Neural cell (in vitro differentiated cells): Measurements from ENCODE around the gene RUNDC3A. TPM values are rescaled to one million over a fixed set of nuclear protein-coding genes. Genes with fewer than 3 reads are reported as not detected.
A peak's percentile ranks its signal among the peaks of the same experiment; 100 is the strongest.

ENCODE experiments used
- H2AFZ ChIP-seq: fragments of 200-600, 300-800 bp; sonication (generic), shearing (Covaris generic); 2 replicates; pipeline ENCODE4 v1.6.0; 2014; ENCODE audit warnings: low read depth, mild to moderate bottlenecking, antibody characterized with exemption, low read length, moderate library complexity
- H3F3A ChIP-seq: fragments of 200-600 bp; shearing (Covaris generic); 2 replicates; pipeline ENCODE4 v1.6.1; 2016; ENCODE audit warnings: mild to moderate bottlenecking, moderate library complexity, mixed read lengths, antibody characterized with exemption, low read length; ENCODE audit not compliant: insufficient read depth, poor library complexity, severe bottlenecking
- H3K27ac ChIP-seq: fragments of 200-600, 300-800 bp; sonication (generic), shearing (Covaris generic); 2 replicates; pipeline ENCODE4 v1.5.1; 2014; ENCODE audit warnings: mild to moderate bottlenecking, low read length, moderate library complexity
- H3K27me3 ChIP-seq: fragments of 300-800, 200-600 bp; sonication (generic), shearing (Covaris generic); 2 replicates; pipeline ENCODE4 v1.6.0; 2014; ENCODE audit warnings: mild to moderate bottlenecking, low read depth, low read length, moderate library complexity; ENCODE audit not compliant: insufficient read depth
- H3K36me3 ChIP-seq: fragments of 300-800, 200-600 bp; sonication (generic), shearing (Covaris generic); 2 replicates; pipeline ENCODE4 v1.5.1; 2014; ENCODE audit warnings: mild to moderate bottlenecking, antibody characterized with exemption, low read length, moderate library complexity; ENCODE audit not compliant: insufficient read depth
- H3K4me2 ChIP-seq: fragments of 300-800, 200-600 bp; sonication (generic), shearing (Covaris generic); 2 replicates; pipeline ENCODE4 v1.6.0; 2014; ENCODE audit warnings: mild to moderate bottlenecking, low read length
- H3K4me3 ChIP-seq: fragments of 300-800, 200-600 bp; sonication (generic), shearing (Covaris generic); 2 replicates; pipeline ENCODE4 v1.5.1; 2014; ENCODE audit warnings: mild to moderate bottlenecking, low read length, moderate library complexity
- H3K79me2 ChIP-seq: fragments of 200-600 bp; shearing (Covaris generic); replicated peaks from 2 replicates; pipeline ENCODE4 v1.6.0; 2014; ENCODE audit warnings: mild to moderate bottlenecking, low read length, moderate library complexity; ENCODE audit not compliant: insufficient read depth
- H3K9ac ChIP-seq: fragments of 300-800, 200-600 bp; sonication (generic), shearing (Covaris generic); 2 replicates; pipeline ENCODE4 v1.6.1; 2016; ENCODE audit warnings: mild to moderate bottlenecking, low read length, mixed read lengths
- H3K9me2 ChIP-seq: fragments of 200-600 bp; shearing (Covaris generic); 2 replicates; pipeline ENCODE4 v1.6.1; 2016; ENCODE audit warnings: mild to moderate bottlenecking, low read length, mixed read lengths; ENCODE audit not compliant: insufficient read depth
- H3K9me3 ChIP-seq: fragments of 200-600, 300-800 bp; sonication (generic), shearing (Covaris generic); 2 replicates; pipeline ENCODE4 v1.6.1; 2016; ENCODE audit warnings: mild to moderate bottlenecking, mixed run types, low read length, moderate library complexity, mixed read lengths
- H4K20me1 ChIP-seq: fragments of 200-600 bp; shearing (Covaris generic); 2 replicates; pipeline ENCODE4 v1.6.1; 2016; ENCODE audit warnings: mild to moderate bottlenecking, mixed run types; ENCODE audit not compliant: insufficient read depth
- EP300 ChIP-seq: fragments of 450-650 bp; conservative IDR thresholded peaks from 2 replicates; pipeline ENCODE4 v1.6.1; 2014; ENCODE audit warnings: antibody characterized with exemption, mild to moderate bottlenecking, moderate library complexity; ENCODE audit not compliant: poor library complexity, severe bottlenecking
- EZH2 ChIP-seq: fragments of 200-600, 300-800 bp; shearing (Covaris generic), sonication (generic); IDR thresholded peaks from 2 replicates; pipeline ENCODE4 v1.6.1; 2014; ENCODE audit warnings: antibody characterized with exemption, low read length, borderline replicate concordance, mild to moderate bottlenecking; ENCODE audit not compliant: insufficient read depth, poor library complexity, severe bottlenecking
- MXI1 ChIP-seq: fragments of 450-650 bp; conservative IDR thresholded peaks from 2 replicates; pipeline ENCODE4 v1.6.1; 2014; ENCODE audit warnings: antibody characterized with exemption, mild to moderate bottlenecking; ENCODE audit not compliant: poor library complexity, severe bottlenecking
- POLR2AphosphoS5 ChIP-seq: IDR thresholded peaks from 2 replicates; pipeline ENCODE4 v1.6.1; 2012
- RAD21 ChIP-seq: fragments of 450-650 bp; conservative IDR thresholded peaks from 2 replicates; pipeline ENCODE4 v1.6.1; 2014; ENCODE audit warnings: antibody characterized with exemption, mild to moderate bottlenecking, moderate library complexity
- SMC3 ChIP-seq: fragments of 450-650 bp; conservative IDR thresholded peaks from 2 replicates; pipeline ENCODE4 v1.6.1; 2014; ENCODE audit warnings: antibody characterized with exemption, mild to moderate bottlenecking, moderate library complexity; ENCODE audit not compliant: poor library complexity
- TAF1 ChIP-seq: IDR thresholded peaks from 2 replicates; pipeline ENCODE4 v1.6.1; 2012; ENCODE audit warnings: low read depth
- polyA plus RNA-seq: library from polyadenylated mRNA; depleted of rRNA; stranded (reverse); fragments of >200 nt; gene quantifications from 2 replicates; pipeline ENCODE4 v1.2.3, GENCODE V29; 2014
- TF ChIP-seq, protein P1 (sequence below): IDR thresholded peaks from 2 replicates; pipeline ENCODE4 v1.6.1; 2012; ENCODE audit warnings: borderline replicate concordance
- TF ChIP-seq, protein P2 (sequence below): fragments of 450-650 bp; IDR thresholded peaks from 2 replicates; pipeline ENCODE4 v1.5.1; 2014; ENCODE audit warnings: antibody characterized with exemption, mild to moderate bottlenecking, moderate library complexity; ENCODE audit not compliant: poor library complexity, severe bottlenecking

Gene RUNDC3A
- polyA plus RNA-seq, 1 donor from 2014 or later, result 279 TPM

DNA sequence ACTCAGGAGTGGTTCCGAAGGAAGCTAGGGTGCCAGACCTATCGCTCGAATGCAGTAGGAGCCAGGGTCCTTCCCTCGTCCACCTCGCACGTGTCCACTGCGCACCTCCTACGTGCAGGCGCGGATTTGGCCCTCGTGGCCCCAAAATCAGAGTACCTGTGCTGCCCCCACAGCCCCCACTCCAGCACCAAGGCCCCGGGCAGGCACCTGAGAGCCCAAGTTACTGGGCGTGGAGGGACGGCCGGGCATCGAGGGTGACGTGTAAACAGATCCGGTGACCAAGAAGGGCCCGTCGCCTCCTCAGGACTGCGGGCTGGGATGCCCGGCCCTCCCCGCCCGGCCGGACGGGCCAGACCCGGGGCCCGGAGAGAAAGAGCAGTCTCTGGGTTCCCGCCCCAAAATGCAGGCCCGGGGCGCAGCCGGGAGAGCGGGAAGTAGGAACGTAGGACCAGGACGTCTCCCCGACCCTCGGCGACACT, 15.7 kb downstream of the RUNDC3A start:
- Histone ChIP-seq H2AFZ (no peak overlapping the region), H3K79me2 (peaks cover 5% of the 10 kb centered on the region), H3K4me2 (peak overlapping the region; percentile 78), H3K27me3 (peaks cover 7% of the 10 kb centered on the region), H3K36me3 (no peaks in the 10 kb centered on the region), H3K4me3 (peak overlapping the region; percentile 95), H3K9ac (peak overlapping the region; percentile 69), H3K9me3 (no peaks in the 10 kb centered on the region), H3F3A (no peaks in the 10 kb centered on the region), H3K27ac (no peak overlapping the region), H3K9me2 (no peaks in the 10 kb centered on the region), H4K20me1 (no peaks in the 10 kb centered on the region)
- TF ChIP-seq EP300 (no peak), TAF1 (peak; percentile 1)

DNA sequence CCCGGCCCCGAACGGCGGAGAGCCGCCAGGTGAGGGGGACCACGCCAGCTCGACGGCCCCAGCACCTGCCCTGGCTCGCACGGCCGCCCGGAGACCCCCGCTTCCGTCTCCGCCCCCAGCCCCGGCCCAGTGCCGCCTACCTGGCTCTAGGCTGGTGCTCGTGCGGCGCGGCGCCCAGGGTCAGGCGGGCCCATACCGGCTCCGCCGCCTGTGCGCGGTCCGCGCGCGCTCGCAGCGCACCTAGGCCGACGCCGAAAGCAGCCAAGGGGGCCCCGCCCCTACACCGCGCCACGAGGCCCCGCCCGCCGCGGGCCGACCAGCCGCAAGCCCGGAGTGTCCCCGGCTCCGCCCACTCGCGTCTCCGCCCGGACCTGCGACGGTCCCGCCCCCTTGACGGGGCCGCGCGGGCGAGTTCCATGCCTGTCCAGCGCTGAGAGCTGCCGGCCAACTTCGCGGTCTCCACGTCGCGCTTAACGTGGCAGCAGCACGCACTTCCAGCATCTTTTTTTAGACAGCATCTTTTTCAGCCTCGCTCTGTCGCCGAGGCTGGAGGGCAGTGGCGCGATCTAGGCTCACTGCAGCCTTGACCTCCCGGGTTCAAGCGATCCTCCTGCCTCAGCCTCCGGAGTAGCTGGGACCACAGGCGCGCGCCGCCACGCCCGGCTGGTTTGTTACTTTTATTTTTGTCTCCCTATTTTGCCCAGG, 16.3 kb downstream of the RUNDC3A start, which contains the start of gene SLC25A39:
TSS of gene SLC25A39 (minus strand) at position 253 of the 705 bp plus-strand sequence. CDS start 1,261 bp downstream, outside the sequence.
- Histone ChIP-seq H3K4me3 (peak within 1 kb of the TSS; percentile 95), H3K79me2 (peaks cover 5% of the 10 kb centered on the region), H3K27me3 (peaks cover 7% of the 10 kb centered on the region), H3K9ac (peak within 1 kb of the TSS; percentile 69), H3K36me3 (no peaks in the 10 kb centered on the region), H3K27ac (no peak within 1 kb of the TSS), H3F3A (no peaks in the 10 kb centered on the region), H3K9me2 (no peaks in the 10 kb centered on the region), H3K4me2 (peak within 1 kb of the TSS; percentile 78), H2AFZ (no peak within 1 kb of the TSS), H3K9me3 (no peaks in the 10 kb centered on the region), H4K20me1 (no peaks in the 10 kb centered on the region)
- TF ChIP-seq RAD21 (peak; percentile 60), POLR2AphosphoS5 (peak; percentile 49), EP300 (peak; percentile 47), TAF1 (no peak), SMC3 (peak; percentile 67), MXI1 (peak; percentile 90), EZH2 (no peak)
- TF ChIP-seq, protein P1, sequence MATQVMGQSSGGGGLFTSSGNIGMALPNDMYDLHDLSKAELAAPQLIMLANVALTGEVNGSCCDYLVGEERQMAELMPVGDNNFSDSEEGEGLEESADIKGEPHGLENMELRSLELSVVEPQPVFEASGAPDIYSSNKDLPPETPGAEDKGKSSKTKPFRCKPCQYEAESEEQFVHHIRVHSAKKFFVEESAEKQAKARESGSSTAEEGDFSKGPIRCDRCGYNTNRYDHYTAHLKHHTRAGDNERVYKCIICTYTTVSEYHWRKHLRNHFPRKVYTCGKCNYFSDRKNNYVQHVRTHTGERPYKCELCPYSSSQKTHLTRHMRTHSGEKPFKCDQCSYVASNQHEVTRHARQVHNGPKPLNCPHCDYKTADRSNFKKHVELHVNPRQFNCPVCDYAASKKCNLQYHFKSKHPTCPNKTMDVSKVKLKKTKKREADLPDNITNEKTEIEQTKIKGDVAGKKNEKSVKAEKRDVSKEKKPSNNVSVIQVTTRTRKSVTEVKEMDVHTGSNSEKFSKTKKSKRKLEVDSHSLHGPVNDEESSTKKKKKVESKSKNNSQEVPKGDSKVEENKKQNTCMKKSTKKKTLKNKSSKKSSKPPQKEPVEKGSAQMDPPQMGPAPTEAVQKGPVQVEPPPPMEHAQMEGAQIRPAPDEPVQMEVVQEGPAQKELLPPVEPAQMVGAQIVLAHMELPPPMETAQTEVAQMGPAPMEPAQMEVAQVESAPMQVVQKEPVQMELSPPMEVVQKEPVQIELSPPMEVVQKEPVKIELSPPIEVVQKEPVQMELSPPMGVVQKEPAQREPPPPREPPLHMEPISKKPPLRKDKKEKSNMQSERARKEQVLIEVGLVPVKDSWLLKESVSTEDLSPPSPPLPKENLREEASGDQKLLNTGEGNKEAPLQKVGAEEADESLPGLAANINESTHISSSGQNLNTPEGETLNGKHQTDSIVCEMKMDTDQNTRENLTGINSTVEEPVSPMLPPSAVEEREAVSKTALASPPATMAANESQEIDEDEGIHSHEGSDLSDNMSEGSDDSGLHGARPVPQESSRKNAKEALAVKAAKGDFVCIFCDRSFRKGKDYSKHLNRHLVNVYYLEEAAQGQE, result no peak
- TF ChIP-seq, protein P2, sequence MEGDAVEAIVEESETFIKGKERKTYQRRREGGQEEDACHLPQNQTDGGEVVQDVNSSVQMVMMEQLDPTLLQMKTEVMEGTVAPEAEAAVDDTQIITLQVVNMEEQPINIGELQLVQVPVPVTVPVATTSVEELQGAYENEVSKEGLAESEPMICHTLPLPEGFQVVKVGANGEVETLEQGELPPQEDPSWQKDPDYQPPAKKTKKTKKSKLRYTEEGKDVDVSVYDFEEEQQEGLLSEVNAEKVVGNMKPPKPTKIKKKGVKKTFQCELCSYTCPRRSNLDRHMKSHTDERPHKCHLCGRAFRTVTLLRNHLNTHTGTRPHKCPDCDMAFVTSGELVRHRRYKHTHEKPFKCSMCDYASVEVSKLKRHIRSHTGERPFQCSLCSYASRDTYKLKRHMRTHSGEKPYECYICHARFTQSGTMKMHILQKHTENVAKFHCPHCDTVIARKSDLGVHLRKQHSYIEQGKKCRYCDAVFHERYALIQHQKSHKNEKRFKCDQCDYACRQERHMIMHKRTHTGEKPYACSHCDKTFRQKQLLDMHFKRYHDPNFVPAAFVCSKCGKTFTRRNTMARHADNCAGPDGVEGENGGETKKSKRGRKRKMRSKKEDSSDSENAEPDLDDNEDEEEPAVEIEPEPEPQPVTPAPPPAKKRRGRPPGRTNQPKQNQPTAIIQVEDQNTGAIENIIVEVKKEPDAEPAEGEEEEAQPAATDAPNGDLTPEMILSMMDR, result peak; percentile 20
